ENCODE data around the gene OTOF. TPM values are rescaled to one million over a fixed set of nuclear protein-coding genes. Genes with fewer than 3 reads are reported as not detected.

OTOF gene
- total RNA-seq, 2 donors from 2014 or later = 0.26 TPM; not detected in 1

GRCh38 chr2:26466662-26467310, 11.1 kb downstream of the OTOF start:
- WGBS, 2 donors = 79 to 87% methylated on average over 14 to 22 of the region's 22 CpGs
- H3K27me3 ChIP-seq = no peaks in the 10 kb centered on the region
- intact Hi-C loops (cut with DNase I) = no loop called here
- DNase-seq (no peak), ATAC-seq (no peak)
- H3K4me3 ChIP-seq = no peak overlapping the region
- no peaks in the 10 kb centered on the region for H3K9me3 ChIP-seq
- H3K27ac ChIP-seq = no peak overlapping the region
- H3K36me3 ChIP-seq (replicated peaks in 1 of 2; ENCODE audit: insufficient read depth in 1 of 2, low read depth in 2 of 2) = no peaks in the 10 kb centered on the region
- H3K4me1 ChIP-seq = no peaks in the 10 kb centered on the region
- TF ChIP-seq CTCF (IDR thresholded peaks at IDR 0.05) (no peak), POLR2A (IDR thresholded peaks at IDR 0.05) (no peak)

- Histone ChIP-seq H3K4me3 (no peak overlapping the region), H3K36me3 (replicated peaks in 1 of 2; ENCODE audit: insufficient read depth in 1 of 2, low read depth in 2 of 2) (no peaks in the 10 kb centered on the region), H3K4me1 (no peaks in the 10 kb centered on the region), H3K9me3 (no peaks in the 10 kb centered on the region), H3K27me3 (no peaks in the 10 kb centered on the region), H3K27ac (no peak overlapping the region)
- WGBS, 2 donors = 88 to 89% methylated on average over 9 to 10 of the region's 10 CpGs
- no peak for ATAC-seq
- intact Hi-C loops (cut with DNase I) = no loop called here
- peak in 1 of 4 donors; percentile 0 for DNase-seq
- no peak for TF ChIP-seq POLR2A (IDR thresholded peaks at IDR 0.05)
- TF ChIP-seq CTCF (IDR thresholded peaks at IDR 0.05) = no peak
Observed at GRCh38 chr2:26465981-26466471, 11.9 kb downstream of the OTOF start.

GRCh38 chr2:26465266-26465925, 12.5 kb downstream of the OTOF start:
- Histone ChIP-seq H3K27me3 (no peaks in the 10 kb centered on the region), H3K36me3 (replicated peaks in 1 of 2; ENCODE audit: insufficient read depth in 1 of 2, low read depth in 2 of 2) (no peaks in the 10 kb centered on the region), H3K27ac (no peak overlapping the region), H3K4me3 (no peak overlapping the region), H3K4me1 (no peaks in the 10 kb centered on the region), H3K9me3 (no peaks in the 10 kb centered on the region)
- intact Hi-C loops (cut with DNase I) = no loop called here
- ATAC-seq (no peak), DNase-seq (no peak)
- WGBS, 2 donors = 87 to 91% methylated on average over 10 to 11 of the region's 11 CpGs
- TF ChIP-seq POLR2A (IDR thresholded peaks at IDR 0.05) (no peak), CTCF (IDR thresholded peaks at IDR 0.05) (no peak)

GRCh38 chr2:26464390-26465265, 13.3 kb downstream of the OTOF start:
- intact Hi-C loops (cut with DNase I) = no loop called here
- Histone ChIP-seq H3K4me1 (no peaks in the 10 kb centered on the region), H3K36me3 (replicated peaks in 1 of 2; ENCODE audit: insufficient read depth in 1 of 2, low read depth in 2 of 2) (no peaks in the 10 kb centered on the region), H3K27me3 (no peaks in the 10 kb centered on the region), H3K4me3 (no peak overlapping the region), H3K9me3 (no peaks in the 10 kb centered on the region), H3K27ac (no peak overlapping the region)
- no peak for ATAC-seq
- TF ChIP-seq CTCF (IDR thresholded peaks at IDR 0.05) (no peak), POLR2A (IDR thresholded peaks at IDR 0.05) (no peak)
- no peak for DNase-seq
- 75 to 94% methylated on average over 8 to 9 of the region's 14 CpGs for WGBS, 2 donors

Data from body of pancreas (tissue), 4 donors.